ENCODE data around the gene WWC2.

The WWC2 gene

GRCh38 chr4:183347146-183347545 lies 248.1 kb downstream of the WWC2 start:
- H3K9me2 ChIP-seq (replicated peaks; ENCODE audit: control insufficient read depth, low read length) = no peaks in the 10 kb centered on the region
- H3K4me1 ChIP-seq (ENCODE audit: control insufficient read depth, low read length) = no peaks in the 10 kb centered on the region
- H3K36me3 ChIP-seq (ENCODE audit: control insufficient read depth, low read length) = no peaks in the 10 kb centered on the region

GRCh38 chr4:183347566-183347965 lies 248.5 kb downstream of the WWC2 start:
- TF ChIP-seq EZH2phosphoT487 (IDR thresholded peaks at IDR 0.05; ENCODE audit: borderline replicate concordance, low read length) (no peak), CTCF (IDR thresholded peaks at IDR 0.05; ENCODE audit: low read depth, low read length, poor library complexity, severe bottlenecking) (no peak)
- H3K27ac ChIP-seq (ENCODE audit: low read depth, low read length) = no peak overlapping the region
- no peaks in the 10 kb centered on the region for H3K4me1 ChIP-seq (ENCODE audit: control insufficient read depth, low read length)

More at GRCh38 chr4:183347146-183347545, 248.1 kb downstream of the WWC2 start:
- Histone ChIP-seq H3K79me2 (ENCODE audit: control insufficient read depth, low read length) (no peaks in the 10 kb centered on the region), H3K4me2 (ENCODE audit: low read length) (no peak overlapping the region), H3K4me3 (ENCODE audit: low read length) (no peak overlapping the region), H3K27ac (ENCODE audit: low read depth, low read length) (no peak overlapping the region), H4K20me1 (ENCODE audit: control insufficient read depth, insufficient read depth, low read depth, low read length) (no peaks in the 10 kb centered on the region), H3K27me3 (ENCODE audit: control insufficient read depth, low read length) (no peaks in the 10 kb centered on the region), H3K9me3 (ENCODE audit: control insufficient read depth, insufficient read depth, low read length) (no peaks in the 10 kb centered on the region), H3F3A (ENCODE audit: control insufficient read depth, insufficient read depth) (no peaks in the 10 kb centered on the region)
- no peak for TF ChIP-seq CTCF (IDR thresholded peaks at IDR 0.05; ENCODE audit: low read depth, low read length, poor library complexity, severe bottlenecking)
- no peak for TF ChIP-seq EZH2phosphoT487 (IDR thresholded peaks at IDR 0.05; ENCODE audit: borderline replicate concordance, low read length)

DNA sequence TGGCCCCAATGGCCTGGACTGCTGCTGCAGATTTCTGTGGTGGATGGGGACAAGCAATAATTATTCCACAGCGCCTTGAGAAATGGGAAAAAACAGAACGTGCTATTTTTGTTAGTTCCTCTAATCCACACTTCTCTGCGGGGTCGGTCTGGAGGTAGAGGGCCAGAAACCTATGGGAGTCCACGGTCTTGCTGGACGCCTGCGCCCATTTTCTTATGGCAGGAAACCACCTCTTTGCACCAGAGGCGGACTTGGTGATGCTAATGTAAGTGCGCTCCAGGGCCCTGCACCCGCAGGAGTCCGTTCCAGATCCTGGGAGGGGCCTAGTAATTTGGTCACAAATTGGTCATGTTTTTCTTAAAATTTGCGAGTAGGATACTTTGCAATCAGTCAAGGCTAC lies 249.1 kb downstream of the WWC2 start:
- Histone ChIP-seq H3K9me2 (replicated peaks; ENCODE audit: control insufficient read depth, low read length) (no peaks in the 10 kb centered on the region), H3F3A (ENCODE audit: control insufficient read depth, insufficient read depth) (no peaks in the 10 kb centered on the region), H3K36me3 (ENCODE audit: control insufficient read depth, low read length) (no peaks in the 10 kb centered on the region), H3K4me2 (ENCODE audit: low read length) (no peak overlapping the region), H4K20me1 (ENCODE audit: control insufficient read depth, insufficient read depth, low read depth, low read length) (no peaks in the 10 kb centered on the region), H3K4me1 (ENCODE audit: control insufficient read depth, low read length) (no peaks in the 10 kb centered on the region), H3K4me3 (ENCODE audit: low read length) (no peak overlapping the region), H3K79me2 (ENCODE audit: control insufficient read depth, low read length) (no peaks in the 10 kb centered on the region), H3K27ac (ENCODE audit: low read depth, low read length) (no peak overlapping the region), H3K27me3 (ENCODE audit: control insufficient read depth, low read length) (no peaks in the 10 kb centered on the region), H3K9me3 (ENCODE audit: control insufficient read depth, insufficient read depth, low read length) (no peaks in the 10 kb centered on the region)
- TF ChIP-seq EZH2phosphoT487 (IDR thresholded peaks at IDR 0.05; ENCODE audit: borderline replicate concordance, low read length) = no peak
- TF ChIP-seq CTCF (IDR thresholded peaks at IDR 0.05; ENCODE audit: low read depth, low read length, poor library complexity, severe bottlenecking) = no peak

More at GRCh38 chr4:183347566-183347965, 248.5 kb downstream of the WWC2 start:
- Histone ChIP-seq H3K4me3 (ENCODE audit: low read length) (no peak overlapping the region), H3K9me2 (replicated peaks; ENCODE audit: control insufficient read depth, low read length) (no peaks in the 10 kb centered on the region), H4K20me1 (ENCODE audit: control insufficient read depth, insufficient read depth, low read depth, low read length) (no peaks in the 10 kb centered on the region), H3K36me3 (ENCODE audit: control insufficient read depth, low read length) (no peaks in the 10 kb centered on the region), H3K79me2 (ENCODE audit: control insufficient read depth, low read length) (no peaks in the 10 kb centered on the region), H3K4me2 (ENCODE audit: low read length) (no peak overlapping the region), H3K9me3 (ENCODE audit: control insufficient read depth, insufficient read depth, low read length) (no peaks in the 10 kb centered on the region), H3F3A (ENCODE audit: control insufficient read depth, insufficient read depth) (no peaks in the 10 kb centered on the region), H3K27me3 (ENCODE audit: control insufficient read depth, low read length) (no peaks in the 10 kb centered on the region)

Measured in DOHH2 (cell line).